Stimulated activated naive CD8-positive, alpha-beta T cell treated with anti-CD3 and anti-CD28 coated beads, Interleukin-15, Interleukin-2, amounts not matched to agents 100 U/mL and 50 U/mL, for 24 hours (primary cell): ENCODE results near the gene GSE1.

Source experiments
- ATAC-seq: fragments of 150-1000 bp; cut with Tn5 transposase; one replicate; pipeline ENCODE4 v1.10.0; 2021
- DNase-seq: peaks from one replicate; pipeline ENCODE4 v3.0.0; 2021

Gene GSE1

DNA sequence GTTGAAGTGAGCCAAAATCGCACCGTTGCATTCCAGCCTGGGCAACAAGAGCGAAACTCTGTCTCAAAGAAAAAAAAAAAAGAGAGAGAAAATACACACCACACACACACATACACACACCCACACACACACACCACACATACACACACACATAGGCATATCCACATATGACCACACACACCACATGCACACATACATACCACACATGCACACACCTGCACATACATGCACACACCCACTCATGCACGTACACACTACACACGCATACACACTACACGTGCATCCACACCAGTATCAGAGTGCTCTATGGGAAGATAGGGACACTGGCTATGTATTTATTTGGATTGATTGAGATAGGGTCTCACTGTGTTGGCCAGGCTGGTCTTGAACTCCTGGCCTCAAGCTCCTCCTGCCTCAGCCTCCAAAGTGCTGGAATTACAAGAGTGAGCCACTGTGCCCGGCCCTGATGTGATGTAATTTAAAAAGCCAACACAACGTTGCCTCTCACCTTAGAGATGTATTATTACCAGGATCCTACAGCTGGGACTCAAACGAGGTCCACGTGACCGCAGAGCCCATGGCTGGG, 93.4 kb downstream of the GSE1 start:
- ATAC-seq, result no peak
- no peak for DNase-seq

DNA sequence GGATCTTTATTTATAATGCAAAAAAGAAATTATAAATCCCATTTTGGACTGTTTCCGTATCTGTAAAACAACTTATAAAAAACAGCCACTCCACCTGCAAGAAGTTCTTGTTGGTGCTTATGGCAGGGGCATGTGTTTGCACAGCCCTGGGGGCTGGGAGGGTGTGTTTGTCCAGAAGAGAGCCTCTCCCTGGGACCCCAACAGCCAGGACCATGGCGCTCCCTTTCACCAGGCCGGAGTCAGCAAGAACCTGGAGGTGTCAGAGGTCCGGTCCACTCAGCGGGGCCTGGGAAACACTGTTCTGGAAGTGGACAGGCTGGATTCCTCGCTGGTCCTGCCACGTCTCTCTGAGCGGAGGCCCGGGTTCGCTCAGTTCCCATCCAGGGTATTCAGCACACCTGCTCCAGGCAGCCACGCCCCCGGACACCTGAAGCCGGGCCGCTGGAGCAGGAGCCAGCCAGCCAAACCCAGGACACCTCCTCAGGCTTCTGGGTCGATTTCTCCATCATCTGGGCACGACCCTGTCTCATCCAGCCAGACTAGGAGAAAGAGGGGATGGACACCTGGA, 94.5 kb downstream of the GSE1 start:
- DNase-seq, result no peak
- ATAC-seq, result no peak

DNA sequence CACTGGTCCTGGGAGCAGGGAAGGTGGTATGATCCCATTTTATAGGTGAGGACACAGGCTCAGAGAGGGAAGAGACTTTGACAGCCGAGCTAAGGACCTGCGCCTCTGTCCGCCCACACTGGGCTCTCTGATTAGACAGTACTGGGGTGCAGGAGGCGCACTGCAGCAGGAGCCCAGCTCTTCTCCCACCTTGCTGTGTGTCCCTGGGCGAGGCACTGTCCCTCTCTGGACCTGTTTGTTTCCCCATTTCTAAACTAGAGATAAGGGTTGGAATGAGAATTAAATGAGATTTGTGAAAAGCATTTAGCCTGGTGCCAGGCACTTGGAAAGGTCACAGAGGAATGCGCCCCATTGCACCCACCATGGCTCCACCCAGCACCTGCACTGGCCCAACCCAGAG, 95.2 kb downstream of the GSE1 start:
- ATAC-seq, result no peak

DNA sequence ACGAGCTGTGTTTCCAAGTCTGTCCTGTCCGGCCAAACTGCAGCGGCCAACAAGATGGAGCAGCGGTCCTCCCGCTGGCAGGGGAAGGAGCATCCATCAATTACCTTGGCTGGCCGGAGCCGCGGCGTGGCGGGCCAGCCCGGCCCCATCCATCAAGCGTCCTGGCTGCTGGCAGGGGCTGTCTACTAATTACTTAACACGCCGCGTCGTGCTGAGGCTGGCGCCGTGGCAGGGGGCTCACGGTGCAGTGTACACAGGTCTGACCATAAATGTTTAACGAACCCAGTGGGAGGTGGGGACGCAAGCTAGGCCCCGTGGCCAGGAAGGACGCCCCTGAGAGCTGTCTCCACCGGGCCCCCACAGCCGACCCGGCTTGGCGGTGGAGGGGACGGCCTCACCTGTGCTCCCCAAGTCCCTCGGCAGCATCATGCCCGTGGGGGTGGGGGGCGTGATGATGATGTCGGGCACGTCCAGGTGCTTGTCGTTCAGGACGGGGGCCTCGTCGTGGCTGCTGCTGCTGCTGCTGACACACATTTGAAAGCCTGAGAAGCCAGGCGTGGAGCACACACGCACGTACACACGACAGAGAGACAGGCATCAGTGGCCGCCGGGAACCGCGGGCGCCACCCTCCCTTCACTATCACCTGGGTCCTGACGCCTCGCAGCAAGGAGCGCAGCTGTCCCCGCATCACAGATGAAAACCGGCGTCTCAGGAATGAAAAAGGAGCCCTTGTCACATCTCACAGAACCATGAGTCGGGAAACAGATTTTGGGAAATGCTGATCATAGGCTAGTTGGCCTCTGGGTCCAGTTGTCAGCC, 96.9 kb downstream of the GSE1 start:
- ATAC-seq, result no peak
- no peak for DNase-seq

More for the DNA sequence above, 95.2 kb downstream of the GSE1 start:
- DNase-seq, result no peak

DNA sequence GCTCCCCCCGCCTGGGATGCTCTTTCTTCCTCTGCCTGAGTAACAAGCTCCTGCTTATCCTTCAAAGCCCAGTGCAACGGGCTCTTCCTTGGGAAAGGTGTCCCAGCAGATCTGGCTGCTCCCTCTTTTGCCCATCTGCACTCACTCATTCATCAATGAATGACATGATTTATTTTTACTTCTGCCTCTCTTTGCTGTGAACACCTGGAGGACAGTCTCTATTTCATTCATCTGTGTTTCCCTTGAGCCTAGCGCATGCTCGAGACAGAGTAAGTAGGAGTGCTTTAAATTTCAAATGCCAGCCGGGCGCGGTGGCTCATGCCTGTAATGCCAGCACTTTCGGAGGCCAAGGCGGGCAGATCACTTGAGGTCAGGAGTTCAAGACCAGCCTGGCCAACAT, 97.6 kb downstream of the GSE1 start:
- DNase-seq, result no peak
- no peak for ATAC-seq

DNA sequence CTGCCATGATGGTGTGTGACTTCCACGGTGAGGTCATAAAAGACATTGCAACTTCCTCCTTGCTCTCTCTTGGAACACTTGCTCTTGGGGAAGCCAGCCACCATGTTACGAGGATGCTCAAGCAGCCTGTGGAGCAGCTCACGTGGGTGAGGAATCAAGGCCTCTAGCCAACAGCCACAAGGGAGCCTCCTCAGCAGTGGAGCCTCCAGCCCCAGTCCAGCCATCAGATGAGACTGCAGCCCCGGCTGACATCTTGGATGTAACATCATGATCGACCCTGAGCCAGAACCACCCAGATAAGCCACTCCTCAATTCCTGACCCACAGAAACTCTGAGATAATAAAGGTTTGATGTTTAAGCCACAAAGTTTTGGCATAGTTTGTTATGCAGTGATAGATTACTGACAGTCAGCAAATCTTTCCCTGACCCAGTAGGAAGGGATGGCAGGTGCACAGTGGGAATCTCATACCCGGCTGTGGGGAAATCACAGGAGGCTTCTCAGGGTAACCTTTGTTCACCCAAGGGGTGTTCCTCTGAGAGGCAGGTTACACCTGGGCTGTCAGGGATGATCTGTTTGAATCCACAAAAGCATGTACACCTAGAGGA, 99.0 kb downstream of the GSE1 start:
- ATAC-seq (no peak), DNase-seq (no peak)

DNA sequence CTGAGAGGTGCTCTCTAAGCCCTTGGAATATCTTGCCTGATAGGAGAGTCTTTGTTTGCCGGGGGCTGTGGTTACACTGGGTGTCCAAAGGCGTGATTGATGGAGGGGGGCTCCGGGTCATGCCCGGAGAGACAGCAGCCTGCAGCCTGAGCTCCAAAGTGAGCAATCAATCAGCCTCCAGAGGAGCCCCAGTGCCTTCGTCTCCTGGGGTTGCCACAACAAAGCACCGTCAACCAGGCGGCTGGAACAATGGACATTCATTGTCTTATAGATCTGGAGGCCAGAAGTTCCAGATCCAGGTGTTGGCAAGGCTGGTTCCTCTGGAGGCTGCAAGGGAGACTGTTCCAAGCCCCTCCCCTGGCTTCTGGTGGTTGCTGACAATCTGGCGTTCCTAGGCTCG, 99.7 kb downstream of the GSE1 start:
- DNase-seq (no peak), ATAC-seq (no peak)

DNA sequence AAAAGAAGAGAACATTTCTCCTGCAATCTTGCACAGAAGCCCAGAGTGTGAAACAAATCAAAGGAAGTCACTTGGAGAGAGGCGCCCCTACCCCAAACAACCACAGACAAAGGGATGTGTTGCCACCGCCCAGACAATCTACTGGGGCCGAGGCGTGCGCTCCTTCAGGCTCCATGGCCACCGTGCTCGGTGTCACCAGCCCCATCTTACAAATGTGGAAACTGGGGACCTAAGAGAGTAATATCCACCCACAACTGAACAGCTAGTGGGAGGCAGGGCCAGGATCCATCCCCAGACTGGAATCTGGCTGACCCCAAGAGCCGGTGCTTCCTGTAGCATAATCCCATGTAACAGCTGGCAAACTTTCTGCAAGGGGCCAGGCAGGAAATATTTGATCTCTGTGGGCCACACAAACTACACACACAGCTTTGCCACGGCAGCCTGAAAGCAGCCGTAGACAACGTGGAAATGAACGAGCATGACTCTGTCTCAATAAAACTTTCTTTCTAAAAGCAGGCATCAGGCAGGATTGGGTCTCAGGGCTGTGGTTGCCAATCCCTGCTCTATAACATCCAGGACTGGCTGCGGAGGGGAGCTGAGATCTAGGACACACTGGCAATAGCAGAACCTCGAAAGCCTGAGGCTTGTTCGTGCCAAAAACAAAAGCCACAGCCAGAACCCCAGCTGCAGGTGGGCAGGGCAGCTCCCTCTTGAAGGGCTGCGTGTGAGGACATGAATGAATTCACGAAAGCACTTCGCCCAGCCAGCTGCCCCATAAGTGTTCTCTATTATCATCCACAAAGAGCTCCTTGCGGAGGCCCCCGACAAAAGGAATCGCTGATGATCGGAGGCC, 102.3 kb downstream of the GSE1 start:
- ATAC-seq (no peak), DNase-seq (no peak)

DNA sequence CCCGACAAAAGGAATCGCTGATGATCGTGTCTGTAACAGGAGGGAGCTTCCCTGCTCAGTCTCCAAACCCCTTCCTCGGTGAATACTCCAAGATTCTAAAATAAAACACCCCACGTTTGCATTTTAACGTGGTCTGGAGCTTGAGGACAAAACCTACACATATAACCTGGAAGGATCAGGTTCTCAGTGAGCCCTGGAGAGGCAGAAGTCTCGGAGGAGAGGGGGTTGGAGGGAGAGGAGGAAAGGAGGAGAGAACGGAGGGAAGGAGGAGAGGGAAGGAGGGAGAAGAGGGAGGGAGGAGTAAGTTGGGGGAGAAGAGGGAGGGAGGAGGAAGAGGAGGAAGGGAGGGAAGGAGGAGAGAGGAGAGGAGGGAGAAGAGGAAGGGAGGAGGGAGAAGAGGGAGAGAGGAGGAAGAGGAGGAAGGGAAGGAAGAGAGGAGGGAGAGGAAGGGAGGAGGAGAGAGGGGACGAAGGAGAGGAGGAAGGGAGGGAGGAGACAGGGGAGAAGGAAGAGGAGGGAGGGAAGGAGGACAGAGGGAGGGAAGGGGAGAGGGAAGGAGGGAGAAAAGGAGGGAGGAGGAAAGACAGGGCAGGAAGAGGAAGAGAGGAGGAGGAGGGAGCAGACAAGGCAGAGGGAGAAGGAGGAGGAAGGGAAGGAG, 103.0 kb downstream of the GSE1 start:
- DNase-seq (no peak), ATAC-seq (no peak)

DNA sequence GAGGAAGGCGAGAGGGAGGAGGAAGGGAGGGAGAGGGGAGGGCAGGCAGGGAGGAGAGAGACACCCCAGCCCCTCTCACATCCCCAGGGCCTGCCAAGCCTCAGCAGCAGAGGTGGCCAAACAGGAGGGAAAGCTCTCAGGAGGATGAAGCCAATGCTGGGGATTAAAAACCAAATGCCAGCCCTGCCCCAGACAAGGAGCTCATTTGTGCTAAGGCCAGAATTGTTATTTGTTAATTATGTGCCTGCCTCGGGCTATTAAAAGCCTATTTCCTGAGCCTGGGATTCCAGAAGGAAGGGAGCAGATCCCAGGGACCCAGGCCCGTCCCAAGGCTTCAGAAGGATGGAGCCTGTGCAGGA, 103.5 kb downstream of the GSE1 start:
- DNase-seq (no peak), ATAC-seq (no peak)

DNA sequence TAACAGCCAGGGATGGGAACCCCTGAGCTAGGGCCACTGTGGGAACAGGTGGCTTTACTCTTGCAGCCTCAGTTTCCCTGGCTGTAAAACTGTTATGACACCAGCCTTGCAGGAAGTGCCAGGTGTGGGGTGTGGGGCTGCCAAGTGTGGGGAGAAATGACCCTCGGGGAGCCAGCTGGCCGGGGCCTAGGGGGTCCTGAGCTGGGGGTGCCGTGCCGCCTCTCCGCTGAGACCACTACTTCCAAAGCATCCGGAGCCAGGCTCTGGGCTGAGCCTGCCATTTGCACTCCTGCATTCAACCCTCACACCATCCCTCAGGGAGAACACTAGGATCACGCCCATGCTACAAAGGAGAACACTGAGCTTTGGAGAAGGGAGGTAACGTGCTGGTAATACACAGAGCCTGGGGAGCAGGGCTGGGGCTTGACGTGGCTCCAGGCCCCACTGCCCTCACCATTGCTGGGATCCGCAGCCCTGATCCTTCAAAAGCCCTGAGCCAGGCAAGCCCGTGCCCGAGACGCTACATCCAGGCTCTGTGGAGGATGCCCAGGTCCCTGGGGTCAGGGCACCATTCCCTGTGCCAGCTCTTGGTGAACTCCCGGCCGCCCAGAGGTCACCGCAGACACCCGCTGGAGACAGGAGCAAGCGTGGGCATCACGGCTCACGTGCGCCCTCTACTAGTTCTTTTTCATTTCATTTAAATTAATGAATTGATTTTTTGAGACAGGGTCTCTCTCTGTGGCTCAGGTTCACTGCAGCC, 104.5 kb downstream of the GSE1 start:
- ATAC-seq, result peak; percentile 38
- peak; percentile 74 for DNase-seq

DNA sequence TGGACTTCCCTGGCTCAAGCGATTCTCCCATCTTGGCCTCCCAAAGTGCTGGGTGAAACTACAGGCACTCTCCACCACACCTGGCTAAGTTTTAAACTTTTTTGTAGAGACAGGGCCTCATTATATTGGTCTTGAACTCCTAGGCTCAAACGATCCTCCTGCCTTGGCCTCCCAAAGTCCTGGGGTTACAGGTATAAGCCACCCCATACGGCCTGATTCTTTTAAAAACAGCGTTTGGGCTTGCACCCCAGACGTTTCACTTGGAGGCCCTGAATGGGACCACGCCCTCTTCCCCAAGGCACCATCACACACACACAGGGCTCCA, 105.0 kb downstream of the GSE1 start:
- no peak for ATAC-seq

DNA sequence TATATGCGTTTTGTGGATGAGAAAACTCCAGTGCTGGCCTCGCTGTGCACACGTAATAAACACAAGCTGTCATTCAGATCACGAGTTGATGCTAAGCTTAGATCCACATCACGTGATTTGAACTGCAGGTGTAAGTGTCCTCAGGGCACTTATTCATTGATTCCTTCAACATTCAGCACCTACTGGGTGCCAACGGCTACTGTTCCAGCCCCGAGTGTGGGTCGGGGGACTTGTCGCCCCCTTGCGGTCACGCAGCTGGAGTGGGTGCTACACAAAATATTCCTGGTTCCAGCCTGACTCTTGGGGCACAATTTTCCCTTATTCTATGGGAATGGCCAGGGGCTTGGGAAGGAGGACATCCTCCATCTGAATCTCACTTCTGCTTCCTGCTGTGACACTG, 105.6 kb downstream of the GSE1 start:
- DNase-seq, result peak; percentile 36

More for the DNA sequence above, 105.0 kb downstream of the GSE1 start:
- DNase-seq, result no peak

DNA sequence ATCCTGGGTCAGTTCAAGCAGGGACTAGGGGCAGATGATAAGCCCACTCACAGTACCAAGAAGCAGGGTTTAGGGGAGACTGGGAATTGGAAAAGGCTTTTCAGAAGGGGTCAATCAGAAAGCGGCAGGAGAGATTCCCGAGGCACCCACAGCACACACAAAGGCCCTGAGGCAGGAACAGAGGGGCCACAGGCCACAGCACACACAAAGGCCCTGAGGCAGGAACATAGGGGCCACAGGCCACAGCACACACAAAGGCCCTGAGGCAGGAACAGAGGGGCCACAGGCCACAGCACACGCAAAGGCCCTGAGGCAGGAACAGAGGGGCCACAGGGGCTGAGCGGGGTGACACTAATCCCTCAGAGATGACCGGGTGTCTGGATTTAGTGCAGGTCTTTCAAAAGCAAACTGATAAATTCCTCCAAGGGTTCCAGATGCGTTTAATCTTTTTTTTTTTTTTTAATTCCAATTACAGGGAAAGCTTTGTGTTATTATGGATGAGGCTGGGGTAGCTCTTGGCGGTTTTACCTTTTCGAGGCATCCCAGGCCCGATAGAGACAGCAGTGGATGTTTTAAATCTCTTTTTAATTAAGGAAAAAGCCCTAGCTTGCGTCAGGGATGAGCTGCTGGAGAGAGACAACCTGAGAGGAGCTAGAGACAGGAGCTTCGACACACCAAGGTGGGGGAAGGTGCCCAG, 106.6 kb downstream of the GSE1 start:
- no peak for DNase-seq
- ATAC-seq, result no peak

More for the DNA sequence above, 105.6 kb downstream of the GSE1 start:
- ATAC-seq, result no peak

DNA sequence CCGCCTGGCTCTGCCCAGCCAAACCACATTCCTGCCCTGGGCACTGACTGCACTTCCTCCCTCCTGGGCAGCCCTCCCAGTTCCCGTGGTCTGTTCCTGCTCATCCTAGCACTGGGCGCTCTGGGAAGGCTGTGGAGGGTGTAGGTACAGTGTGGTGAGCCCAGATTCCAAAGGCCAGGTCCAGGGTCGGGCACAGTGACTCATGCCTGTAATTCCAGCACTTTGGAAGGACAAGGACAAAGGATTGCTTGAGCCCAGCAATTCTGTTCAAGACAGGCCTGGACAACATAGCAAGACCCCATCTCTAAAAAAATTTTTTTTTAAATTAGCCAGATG, 107.1 kb downstream of the GSE1 start:
- DNase-seq (no peak), ATAC-seq (no peak)

DNA sequence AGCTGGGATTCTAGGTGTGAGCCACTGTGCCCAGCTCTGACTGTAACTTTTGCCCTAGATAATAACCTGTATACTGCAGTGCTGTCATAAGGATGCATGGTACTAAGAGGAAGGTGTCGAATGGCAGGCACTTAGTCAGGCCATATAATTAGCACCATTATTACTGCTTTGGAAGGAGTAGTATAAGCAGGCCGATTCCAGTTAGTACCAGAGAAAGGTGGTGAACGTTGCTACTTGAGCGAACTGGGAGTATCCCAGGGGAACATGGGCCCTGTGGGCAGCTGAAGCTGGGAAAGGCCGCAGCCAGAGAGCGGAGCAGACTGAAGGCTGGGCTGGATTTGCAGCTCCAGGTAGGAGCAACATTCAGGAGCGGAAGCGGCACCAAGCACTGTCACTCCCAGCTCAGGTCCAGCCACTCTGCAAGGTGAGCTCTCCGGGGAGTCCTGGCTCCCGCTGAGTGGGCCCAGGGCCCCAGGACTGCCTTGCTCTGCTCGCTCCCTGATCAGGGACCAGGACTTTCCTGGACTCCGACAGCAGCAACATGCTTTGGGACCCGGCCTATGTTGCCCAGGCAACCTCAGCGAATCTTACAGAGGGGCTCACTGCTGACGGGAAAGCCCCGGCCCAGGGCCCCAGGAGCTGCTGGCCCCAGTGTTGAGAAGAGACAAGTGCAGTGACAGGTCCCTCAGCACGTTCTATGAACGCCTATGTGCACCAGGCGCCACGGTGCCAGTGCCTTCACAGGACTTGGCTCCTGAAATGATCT, 109.2 kb downstream of the GSE1 start:
- ATAC-seq (no peak), DNase-seq (no peak)

DNA sequence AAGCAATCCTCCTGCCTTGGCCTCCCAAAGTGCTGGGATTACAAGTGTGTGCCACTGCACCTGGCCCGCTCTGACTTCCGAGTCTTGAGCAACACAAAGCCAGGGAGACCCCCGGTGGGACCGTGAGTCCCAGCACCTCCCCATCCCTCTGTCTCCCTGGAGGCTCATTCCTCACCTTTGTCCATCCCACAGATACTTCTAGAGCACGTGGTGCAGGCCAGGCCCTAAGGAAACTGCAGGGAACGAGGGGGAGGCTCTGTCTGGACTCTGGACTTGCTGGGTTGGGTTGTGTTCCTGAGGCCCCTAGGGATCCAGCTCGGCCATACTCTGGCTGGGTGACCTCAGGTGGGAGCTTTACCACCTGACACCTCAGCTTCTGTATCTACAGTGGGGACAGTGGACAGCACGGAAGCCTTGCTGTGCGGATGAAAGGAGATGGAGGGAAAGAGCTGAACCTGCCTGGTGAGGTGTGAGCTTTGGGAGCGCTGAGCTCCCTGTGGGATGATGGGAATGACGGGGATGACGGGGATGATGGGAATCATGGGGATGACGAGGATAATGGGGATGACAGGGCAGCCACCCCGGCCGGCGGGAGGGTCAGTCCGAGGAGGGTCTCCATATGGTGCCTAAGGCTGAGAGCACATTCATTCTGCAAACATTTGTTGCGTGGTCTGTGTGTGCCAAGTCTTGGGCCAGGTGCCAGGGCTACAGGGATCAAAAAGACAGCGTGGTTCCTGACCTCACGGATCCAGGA, 111.2 kb downstream of the GSE1 start:
- ATAC-seq (no peak), DNase-seq (no peak)

DNA sequence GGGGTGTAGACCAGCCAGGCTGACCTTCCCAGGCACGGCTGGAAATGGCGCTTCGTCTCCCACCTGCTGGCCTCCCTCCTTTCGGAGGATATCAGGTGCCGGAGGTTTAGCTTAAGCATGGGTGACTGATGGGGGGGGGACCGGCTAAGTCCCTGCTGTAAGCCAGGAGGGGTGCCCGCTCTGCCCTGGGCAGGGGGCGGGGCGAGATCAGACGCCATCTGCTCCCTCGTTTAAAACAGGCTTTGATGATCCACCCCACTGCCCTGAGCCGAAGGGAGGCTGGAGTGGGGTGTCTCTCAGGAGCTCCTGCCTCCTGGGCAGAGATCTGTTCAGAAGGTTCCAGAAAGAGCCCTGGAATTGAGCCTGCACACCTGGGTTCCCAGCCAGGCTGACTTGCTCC, 111.8 kb downstream of the GSE1 start:
- ATAC-seq (no peak), DNase-seq (no peak)
